Fibroblast of pulmonary artery (primary cell): ENCODE data around the gene SH2D2A.

Source experiments
- DNase-seq: peaks from one replicate; pipeline ENCODE4 v3.0.0-alpha.2; 2010; ENCODE audit warnings: low read depth
- H3K4me3 ChIP-seq: replicated peaks from 2 replicates; pipeline ENCODE4 v1.5.1; 2011; ENCODE audit warnings: low read depth, mild to moderate bottlenecking, control low read depth, low read length, moderate library complexity
- CTCF ChIP-seq: IDR thresholded peaks from 2 replicates; pipeline ENCODE4 v1.5.1; 2011; ENCODE audit warnings: mild to moderate bottlenecking, control low read depth, low read length, inconsistent platforms; ENCODE audit errors: missing control alignments

SH2D2A gene

GRCh38 chr1:156804026-156804425 lies 12.6 kb downstream of the SH2D2A start:
- H3K4me3 ChIP-seq: no peak overlapping the region
- no peak for DNase-seq
- TF ChIP-seq CTCF: no peak

GRCh38 chr1:156803086-156803851 lies 13.4 kb downstream of the SH2D2A start:
- no peak for TF ChIP-seq CTCF
- DNase-seq: no peak
- no peak overlapping the region for H3K4me3 ChIP-seq

GRCh38 chr1:156802421-156802935 lies 14.2 kb downstream of the SH2D2A start:
- no peak for DNase-seq
- H3K4me3 ChIP-seq: no peak overlapping the region
- no peak for TF ChIP-seq CTCF

GRCh38 chr1:156801409-156802121 lies 15.1 kb downstream of the SH2D2A start:
- no peak overlapping the region for H3K4me3 ChIP-seq
- DNase-seq: peak; percentile 47
- peak; percentile 13 for TF ChIP-seq CTCF

GRCh38 chr1:156797212-156797871 lies 19.3 kb downstream of the SH2D2A start:
- TF ChIP-seq CTCF: peak; percentile 82
- peak; percentile 60 for DNase-seq

GRCh38 chr1:156796340-156797097 lies 20.1 kb downstream of the SH2D2A start:
- no peak for DNase-seq

More at GRCh38 chr1:156797212-156797871, 19.3 kb downstream of the SH2D2A start:
- no peak overlapping the region for H3K4me3 ChIP-seq

More at GRCh38 chr1:156796340-156797097, 20.1 kb downstream of the SH2D2A start:
- no peak overlapping the region for H3K4me3 ChIP-seq
- no peak for TF ChIP-seq CTCF
